Chondrocyte (in vitro differentiated cells): ENCODE measurements around the gene HS6ST3. TPM values are rescaled to one million over a fixed set of nuclear protein-coding genes. Genes with fewer than 3 reads are reported as not detected.

ENCODE experiments used
- DNase-seq: peaks from one replicate; pipeline ENCODE4 v3.0.0; 2021; ENCODE audit warnings: mixed read lengths, low spot score
- H3K27ac Mint-ChIP-seq: one replicate; pipeline ENCODE4 v1.8.0; 2021; ENCODE audit warnings: mild to moderate bottlenecking, moderate library complexity, mixed read lengths; ENCODE audit not compliant: unreplicated experiment
- H3K27me3 Mint-ChIP-seq: 2 replicates; pipeline ENCODE4 v1.8.0; 2021; ENCODE audit warnings: low read depth, mixed read lengths
- H3K36me3 Mint-ChIP-seq: 2 replicates; pipeline ENCODE4 v1.8.0; 2021; ENCODE audit warnings: low read depth, mixed read lengths
- H3K4me1 Mint-ChIP-seq: 2 replicates; pipeline ENCODE4 v1.8.0; 2021; ENCODE audit warnings: low read depth, mild to moderate bottlenecking, mixed read lengths
- H3K4me3 Mint-ChIP-seq: one replicate; pipeline ENCODE4 v1.8.0; 2021; ENCODE audit warnings: mild to moderate bottlenecking, moderate library complexity, mixed read lengths; ENCODE audit not compliant: unreplicated experiment
- H3K9me3 Mint-ChIP-seq: 2 replicates; pipeline ENCODE4 v1.8.0; 2021; ENCODE audit warnings: low read depth, mixed read lengths
- CTCF ChIP-seq: fragments of 200-600 bp; sonication (generic); IDR thresholded peaks from 2 replicates; pipeline ENCODE4 v1.5.0; 2021; ENCODE audit warnings: antibody characterized with exemption, mild to moderate bottlenecking, moderate library complexity
- total RNA-seq: library from RNA; stranded (reverse); gene quantifications from 3 replicates; pipeline ENCODE4 v1.2.1, GENCODE V29; 2021

The HS6ST3 gene
- total RNA-seq, 1 donor from 2014 or later: not detected

- DNase-seq: no peak
- no peak overlapping the region for H3K4me3 Mint-ChIP-seq
- H3K4me1 Mint-ChIP-seq: no peaks in the 10 kb centered on the region
- no peak for TF ChIP-seq CTCF
- H3K36me3 Mint-ChIP-seq: no peaks in the 10 kb centered on the region
- H3K9me3 Mint-ChIP-seq: no peaks in the 10 kb centered on the region
- no peak overlapping the region for H3K27ac Mint-ChIP-seq
- peaks cover 10% of the 10 kb centered on the region for H3K27me3 Mint-ChIP-seq
Measured at GRCh38 chr13:96690998-96691397, 601.1 kb downstream of the HS6ST3 start.

GRCh38 chr13:96696389-96696900 is 606.5 kb downstream of the HS6ST3 start:
- no peak for DNase-seq
- Mint-ChIP-seq H3K27ac (no peak overlapping the region), H3K9me3 (peaks cover 10% of the 10 kb centered on the region), H3K36me3 (no peaks in the 10 kb centered on the region), H3K4me1 (no peaks in the 10 kb centered on the region), H3K27me3 (peaks cover 3% of the 10 kb centered on the region), H3K4me3 (no peak overlapping the region)
- no peak for TF ChIP-seq CTCF

- Mint-ChIP-seq H3K36me3 (no peaks in the 10 kb centered on the region), H3K4me1 (no peaks in the 10 kb centered on the region), H3K9me3 (peaks cover 10% of the 10 kb centered on the region), H3K27ac (no peak overlapping the region), H3K27me3 (peaks cover 4% of the 10 kb centered on the region), H3K4me3 (no peak overlapping the region)
- DNase-seq: no peak
- TF ChIP-seq CTCF: no peak
Measured at GRCh38 chr13:96700657-96701056, 610.8 kb downstream of the HS6ST3 start.

- H3K9me3 Mint-ChIP-seq: no peaks in the 10 kb centered on the region
- H3K36me3 Mint-ChIP-seq: no peaks in the 10 kb centered on the region
- no peak overlapping the region for H3K27ac Mint-ChIP-seq
- H3K27me3 Mint-ChIP-seq: peaks cover 13% of the 10 kb centered on the region
- no peak for TF ChIP-seq CTCF
- H3K4me1 Mint-ChIP-seq: no peaks in the 10 kb centered on the region
- DNase-seq: no peak
- no peak overlapping the region for H3K4me3 Mint-ChIP-seq
Measured at GRCh38 chr13:96707146-96707545, 617.2 kb downstream of the HS6ST3 start.

GRCh38 chr13:96710166-96710862 is 620.4 kb downstream of the HS6ST3 start:
- Mint-ChIP-seq H3K27ac (no peak overlapping the region), H3K4me3 (no peak overlapping the region), H3K4me1 (no peaks in the 10 kb centered on the region), H3K9me3 (no peaks in the 10 kb centered on the region), H3K27me3 (peaks cover 12% of the 10 kb centered on the region), H3K36me3 (no peaks in the 10 kb centered on the region)
- DNase-seq: no peak
- TF ChIP-seq CTCF: no peak
